HEK293T (cell line): ENCODE results near the gene SEMA4F.

ENCODE experiments used
- BHLHE40 ChIP-seq: fragments of 450-650 bp; IDR thresholded peaks from 2 replicates; pipeline ENCODE4 v1.6.1; 2016; ENCODE audit warnings: mild to moderate bottlenecking, moderate library complexity, borderline replicate concordance
- ELF4 ChIP-seq: fragments of 450-650 bp; IDR thresholded peaks from 2 replicates; pipeline ENCODE4 v1.6.1; 2017; ENCODE audit warnings: antibody characterized with exemption
- TARDBP ChIP-seq: fragments of 450-650 bp; IDR thresholded peaks from 2 replicates; pipeline ENCODE4 v1.6.1; 2016

- no peak for TF ChIP-seq ELF4
- TF ChIP-seq BHLHE40: no peak
- no peak for TF ChIP-seq TARDBP
Measured at GRCh38 chr2:74668087-74668486, 14.0 kb downstream of the SEMA4F start.
